Ectodermal cell (in vitro differentiated cells): ENCODE data around the gene TBC1D7.

Source experiments
- H3K27ac ChIP-seq: 2 replicates; pipeline ENCODE4 v1.7.0; 2013; ENCODE audit warnings: mild to moderate bottlenecking, low read depth, low read length; ENCODE audit not compliant: insufficient read depth, poor library complexity, severe bottlenecking
- H3K27me3 ChIP-seq: 2 replicates; pipeline ENCODE4 v1.7.0; 2013; ENCODE audit warnings: mild to moderate bottlenecking, low read length; ENCODE audit not compliant: insufficient read depth, control insufficient read depth, poor library complexity, severe bottlenecking
- H3K36me3 ChIP-seq: one replicate; pipeline ENCODE4 v1.7.0; 2013; ENCODE audit warnings: low read length; ENCODE audit not compliant: control insufficient read depth, insufficient read depth
- H3K4me1 ChIP-seq: one replicate; pipeline ENCODE4 v1.7.0; 2013; ENCODE audit warnings: low read length; ENCODE audit not compliant: control insufficient read depth, insufficient read depth
- H3K4me3 ChIP-seq: 2 replicates; pipeline ENCODE4 v1.7.0; 2013; ENCODE audit warnings: low read depth, low read length, control low read depth; ENCODE audit not compliant: insufficient read depth
- H3K9me3 ChIP-seq: 2 replicates; pipeline ENCODE4 v1.7.0; 2013; ENCODE audit warnings: mild to moderate bottlenecking, low read length, moderate library complexity; ENCODE audit not compliant: control insufficient read depth
- WGBS, 2 experiments: methylation state at CpG; one replicate each; pipeline ENCODE4 v1.1.7; 2013; ENCODE audit warnings: missing lambda C conversion rate in 2 of 2; 5-methylcytosine and 5-hydroxymethylcytosine counted together

TBC1D7 gene

GRCh38 chr6:13284646-13285045 lies 43.7 kb downstream of the TBC1D7 start:
- H3K27ac ChIP-seq, result no peak overlapping the region
- peaks cover 2% of the 10 kb centered on the region for H3K9me3 ChIP-seq
- WGBS, 2 experiments, result 91 to 92% methylated on average over 6 of the region's 6 CpGs
- no peaks in the 10 kb centered on the region for H3K4me1 ChIP-seq
- no peak overlapping the region for H3K4me3 ChIP-seq
- H3K27me3 ChIP-seq, result no peaks in the 10 kb centered on the region
- peaks cover 10% of the 10 kb centered on the region for H3K36me3 ChIP-seq

- Histone ChIP-seq H3K9me3 (peaks cover 2% of the 10 kb centered on the region), H3K4me3 (no peak overlapping the region), H3K27ac (no peak overlapping the region), H3K27me3 (no peaks in the 10 kb centered on the region), H3K4me1 (no peaks in the 10 kb centered on the region), H3K36me3 (peaks cover 10% of the 10 kb centered on the region)
- 92 to 93% methylated on average over 14 of the region's 14 CpGs for WGBS, 2 experiments
Measured at GRCh38 chr6:13283331-13283730, 45.0 kb downstream of the TBC1D7 start.

GRCh38 chr6:13282393-13283069 lies 45.8 kb downstream of the TBC1D7 start:
- peaks cover 2% of the 10 kb centered on the region for H3K9me3 ChIP-seq
- WGBS, 2 experiments, result 86 to 90% methylated on average over 7 to 8 of the region's 8 CpGs
- no peaks in the 10 kb centered on the region for H3K27me3 ChIP-seq
- H3K36me3 ChIP-seq, result peaks cover 5% of the 10 kb centered on the region
- H3K4me1 ChIP-seq, result no peaks in the 10 kb centered on the region
- no peak overlapping the region for H3K27ac ChIP-seq
- no peak overlapping the region for H3K4me3 ChIP-seq

GRCh38 chr6:13281686-13282085 lies 46.7 kb downstream of the TBC1D7 start:
- WGBS, 2 experiments, result 87 to 90% methylated on average over 9 of the region's 9 CpGs
- Histone ChIP-seq H3K4me3 (no peak overlapping the region), H3K27ac (no peak overlapping the region), H3K9me3 (no peaks in the 10 kb centered on the region), H3K36me3 (no peaks in the 10 kb centered on the region), H3K4me1 (no peaks in the 10 kb centered on the region), H3K27me3 (no peaks in the 10 kb centered on the region)

- no peaks in the 10 kb centered on the region for H3K9me3 ChIP-seq
- H3K27ac ChIP-seq, result no peak overlapping the region
- no peak overlapping the region for H3K4me3 ChIP-seq
- H3K36me3 ChIP-seq, result no peaks in the 10 kb centered on the region
- WGBS, 2 experiments, result 72 to 74% methylated on average over 4 of the region's 4 CpGs
- no peaks in the 10 kb centered on the region for H3K27me3 ChIP-seq
- H3K4me1 ChIP-seq, result no peaks in the 10 kb centered on the region
Measured at GRCh38 chr6:13280254-13280653, 48.1 kb downstream of the TBC1D7 start.

DNA sequence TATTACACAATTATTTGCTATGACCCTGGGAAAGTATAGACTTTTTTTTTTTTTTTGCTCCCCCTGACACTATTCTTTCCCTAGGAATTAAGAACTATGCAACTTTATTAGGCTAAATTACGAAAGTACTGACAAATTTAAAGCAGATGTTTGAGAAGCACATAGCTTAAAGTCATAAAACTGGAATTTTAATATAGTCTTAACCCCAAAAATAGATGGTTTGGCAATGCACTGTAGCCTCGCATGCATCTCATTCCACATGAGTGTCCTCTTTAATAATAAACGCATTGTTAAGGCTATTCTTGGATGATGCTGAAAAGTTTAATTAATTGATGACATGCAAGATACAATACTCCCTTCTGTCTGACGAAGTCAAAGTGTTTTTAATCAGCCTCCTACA lies 49.3 kb downstream of the TBC1D7 start:
- Histone ChIP-seq H3K9me3 (no peaks in the 10 kb centered on the region), H3K27ac (no peak overlapping the region), H3K27me3 (no peaks in the 10 kb centered on the region), H3K36me3 (no peaks in the 10 kb centered on the region), H3K4me3 (no peak overlapping the region), H3K4me1 (no peaks in the 10 kb centered on the region)
- WGBS, 2 experiments, result 52 to 70% methylated on average over 3 to 4 of the region's 4 CpGs

- Histone ChIP-seq H3K4me3 (no peak overlapping the region), H3K27me3 (no peaks in the 10 kb centered on the region), H3K9me3 (no peaks in the 10 kb centered on the region), H3K27ac (no peak overlapping the region), H3K4me1 (no peaks in the 10 kb centered on the region), H3K36me3 (no peaks in the 10 kb centered on the region)
- 66 to 68% methylated on average over 3 of the region's 3 CpGs for WGBS, 2 experiments
Measured at GRCh38 chr6:13278164-13278563, 50.2 kb downstream of the TBC1D7 start.

- WGBS, 2 experiments, result 92 to 100% methylated on average over 2 of the region's 2 CpGs
- Histone ChIP-seq H3K4me3 (no peak overlapping the region), H3K27ac (no peak overlapping the region), H3K9me3 (no peaks in the 10 kb centered on the region), H3K4me1 (no peaks in the 10 kb centered on the region), H3K36me3 (no peaks in the 10 kb centered on the region), H3K27me3 (no peaks in the 10 kb centered on the region)
Measured at GRCh38 chr6:13277231-13277630, 51.1 kb downstream of the TBC1D7 start.

DNA sequence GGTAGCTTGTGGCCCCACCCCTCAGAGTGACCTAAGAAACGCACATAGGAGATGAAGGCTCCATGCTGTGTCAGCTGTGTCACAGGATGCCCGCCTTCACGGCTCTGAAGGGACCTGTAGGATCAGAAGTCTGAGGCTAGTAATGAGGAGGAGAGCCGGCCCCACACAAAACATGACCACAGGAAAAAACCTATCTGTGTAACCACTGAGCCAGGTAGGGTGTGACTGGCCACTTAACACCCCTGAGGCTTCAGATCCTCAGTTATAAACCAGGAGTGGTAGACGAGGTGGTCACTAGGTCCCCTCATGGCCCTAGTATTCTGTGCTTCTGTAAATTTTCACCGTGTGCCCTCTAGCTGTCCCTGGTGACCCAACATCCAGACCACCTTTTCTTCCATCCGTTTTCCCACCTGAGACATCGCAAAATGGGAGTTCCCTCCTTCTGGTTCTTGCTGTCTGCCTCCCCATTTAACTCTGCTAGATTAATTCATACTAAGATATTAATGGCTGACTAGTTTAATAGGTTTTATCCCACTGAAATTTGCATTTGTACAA lies 52.8 kb downstream of the TBC1D7 start:
- H3K27ac ChIP-seq, result no peak overlapping the region
- H3K4me1 ChIP-seq, result no peaks in the 10 kb centered on the region
- H3K27me3 ChIP-seq, result no peaks in the 10 kb centered on the region
- 82 to 84% methylated on average over 8 of the region's 8 CpGs for WGBS, 2 experiments
- no peak overlapping the region for H3K4me3 ChIP-seq
- H3K36me3 ChIP-seq, result no peaks in the 10 kb centered on the region
- no peaks in the 10 kb centered on the region for H3K9me3 ChIP-seq

GRCh38 chr6:13274707-13275434 lies 53.5 kb downstream of the TBC1D7 start:
- Histone ChIP-seq H3K4me3 (no peak overlapping the region), H3K36me3 (no peaks in the 10 kb centered on the region), H3K27me3 (no peaks in the 10 kb centered on the region), H3K27ac (no peak overlapping the region), H3K4me1 (no peaks in the 10 kb centered on the region), H3K9me3 (no peaks in the 10 kb centered on the region)
- 73 to 76% methylated on average over 5 of the region's 6 CpGs for WGBS, 2 experiments
